Measurements from ENCODE around the gene TGFBR3L.

The TGFBR3L gene

GRCh38 chr19:7920519-7921301, 6.1 kb downstream of the TGFBR3L start:
- DNase-seq (ENCODE audit: low read depth): peak; percentile 98
- TF ChIP-seq, protein P1, sequence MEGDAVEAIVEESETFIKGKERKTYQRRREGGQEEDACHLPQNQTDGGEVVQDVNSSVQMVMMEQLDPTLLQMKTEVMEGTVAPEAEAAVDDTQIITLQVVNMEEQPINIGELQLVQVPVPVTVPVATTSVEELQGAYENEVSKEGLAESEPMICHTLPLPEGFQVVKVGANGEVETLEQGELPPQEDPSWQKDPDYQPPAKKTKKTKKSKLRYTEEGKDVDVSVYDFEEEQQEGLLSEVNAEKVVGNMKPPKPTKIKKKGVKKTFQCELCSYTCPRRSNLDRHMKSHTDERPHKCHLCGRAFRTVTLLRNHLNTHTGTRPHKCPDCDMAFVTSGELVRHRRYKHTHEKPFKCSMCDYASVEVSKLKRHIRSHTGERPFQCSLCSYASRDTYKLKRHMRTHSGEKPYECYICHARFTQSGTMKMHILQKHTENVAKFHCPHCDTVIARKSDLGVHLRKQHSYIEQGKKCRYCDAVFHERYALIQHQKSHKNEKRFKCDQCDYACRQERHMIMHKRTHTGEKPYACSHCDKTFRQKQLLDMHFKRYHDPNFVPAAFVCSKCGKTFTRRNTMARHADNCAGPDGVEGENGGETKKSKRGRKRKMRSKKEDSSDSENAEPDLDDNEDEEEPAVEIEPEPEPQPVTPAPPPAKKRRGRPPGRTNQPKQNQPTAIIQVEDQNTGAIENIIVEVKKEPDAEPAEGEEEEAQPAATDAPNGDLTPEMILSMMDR (conservative IDR thresholded peaks at IDR 0.05; ENCODE audit: low read length): no peak
- H3K4me3 ChIP-seq (ENCODE audit: low read length): peak overlapping the region; percentile 75

DNA sequence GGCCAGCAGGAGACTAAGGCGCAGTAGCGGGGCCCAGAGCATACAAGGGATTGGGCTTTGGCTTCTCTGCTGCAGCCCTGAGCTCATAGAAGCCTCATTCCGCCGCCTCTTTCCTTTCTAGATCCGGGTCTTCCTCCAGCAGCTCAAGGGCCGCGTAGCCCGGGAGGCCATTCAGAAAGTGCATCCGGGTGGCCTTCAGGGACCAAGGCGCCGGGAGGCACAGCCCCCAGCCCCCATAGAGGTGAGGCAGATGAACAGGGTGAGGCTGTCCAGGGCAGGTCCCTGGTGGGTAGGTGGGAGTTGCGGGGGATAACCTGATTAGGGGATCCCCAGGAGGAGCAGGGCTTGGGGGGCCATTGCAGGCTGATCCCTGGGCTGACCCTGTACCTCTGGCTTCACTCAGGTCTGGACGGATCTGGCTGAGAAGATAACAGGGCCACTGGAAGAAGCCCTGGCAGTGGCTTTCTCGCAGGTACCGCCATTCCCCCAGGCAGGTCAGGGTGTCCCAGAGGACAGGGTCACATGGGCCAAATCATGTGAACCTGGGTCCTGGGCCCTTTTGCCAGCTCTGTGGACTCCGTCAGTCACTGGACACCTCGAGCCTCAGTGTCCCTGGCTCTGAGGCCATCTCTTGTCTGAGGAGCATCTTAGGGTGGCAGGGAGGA, 6.8 kb downstream of the TGFBR3L start:
- H3K4me3 ChIP-seq (ENCODE audit: low read length): peak overlapping the region; percentile 75
- TF ChIP-seq, protein P1 (conservative IDR thresholded peaks at IDR 0.05; ENCODE audit: low read length): no peak
- DNase-seq (ENCODE audit: low read depth): no peak

DNA sequence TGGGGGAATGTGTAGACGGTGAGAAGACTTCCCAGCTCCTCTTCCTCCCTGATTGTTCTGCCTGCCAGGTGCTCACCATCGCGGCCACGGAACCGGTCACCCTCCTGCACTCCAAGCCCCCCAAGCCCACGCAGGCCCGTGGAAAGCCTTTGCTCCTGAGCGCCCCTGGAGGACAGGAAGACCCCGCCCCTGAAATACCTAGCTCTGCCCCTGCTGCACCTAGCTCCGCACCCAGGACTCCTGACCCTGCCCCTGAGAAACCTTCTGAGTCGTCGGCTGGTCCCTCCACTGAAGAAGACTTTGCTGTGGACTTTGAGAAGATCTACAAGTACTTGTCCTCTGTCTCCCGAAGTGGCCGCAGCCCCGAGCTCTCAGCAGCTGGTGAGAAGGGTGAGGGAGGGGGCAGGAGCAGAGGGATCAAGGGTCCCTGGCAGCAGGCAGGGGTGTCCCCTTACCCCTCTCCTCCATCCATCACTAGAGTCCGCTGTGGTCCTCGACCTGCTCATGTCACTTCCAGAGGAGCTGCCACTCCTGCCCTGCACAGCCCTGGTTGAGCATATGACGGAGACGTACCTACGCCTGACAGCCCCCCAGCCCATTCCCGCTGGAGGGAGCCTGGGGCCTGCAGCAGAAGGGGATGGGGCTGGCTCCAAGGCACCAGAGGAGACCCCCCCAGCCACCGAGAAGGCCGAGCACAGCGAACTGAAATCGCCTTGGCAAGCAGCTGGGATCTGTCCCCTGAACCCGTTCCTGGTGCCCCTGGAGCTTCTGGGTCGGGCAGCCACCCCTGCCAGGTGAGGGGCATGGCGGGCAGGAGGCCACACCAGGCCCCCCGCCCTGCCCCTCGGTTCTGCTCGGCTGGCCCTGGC, 7.6 kb downstream of the TGFBR3L start:
- TF ChIP-seq, protein P1 (conservative IDR thresholded peaks at IDR 0.05; ENCODE audit: low read length): no peak
- H3K4me3 ChIP-seq (ENCODE audit: low read length): peak overlapping the region; percentile 75; the same call in 1 of the 2 replicates
- DNase-seq (ENCODE audit: low read depth): no peak

DNA sequence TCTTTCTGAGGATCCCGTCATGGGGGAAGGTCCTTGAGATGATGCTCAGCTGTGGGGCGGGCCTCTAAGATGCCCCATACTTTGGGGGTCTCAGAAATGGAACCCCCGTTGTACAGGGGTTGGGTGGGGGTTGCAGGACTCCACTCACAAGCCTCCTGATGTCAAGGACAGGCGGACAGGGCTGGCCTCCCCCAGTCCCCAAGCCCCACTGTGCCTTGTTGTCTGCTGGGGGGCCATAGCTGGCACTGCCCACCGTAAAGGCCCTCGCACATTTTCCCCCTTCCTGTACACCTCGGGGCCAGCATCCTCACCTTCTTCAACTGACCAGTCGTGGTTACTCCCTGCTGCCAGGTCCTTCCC, 8.2 kb downstream of the TGFBR3L start:
- TF ChIP-seq, protein P1 (conservative IDR thresholded peaks at IDR 0.05; ENCODE audit: low read length): no peak
- no peak for DNase-seq (ENCODE audit: low read depth)
- no peak overlapping the region for H3K4me3 ChIP-seq (ENCODE audit: low read length)

GRCh38 chr19:7923295-7924191, 8.9 kb downstream of the TGFBR3L start:
- no peak for DNase-seq (ENCODE audit: low read depth)
- TF ChIP-seq, protein P1 (conservative IDR thresholded peaks at IDR 0.05; ENCODE audit: low read length): no peak
- H3K4me3 ChIP-seq (ENCODE audit: low read length): no peak overlapping the region

GRCh38 chr19:7924241-7924640, 9.6 kb downstream of the TGFBR3L start:
- H3K4me3 ChIP-seq (ENCODE audit: low read length): no peak overlapping the region
- TF ChIP-seq, protein P1 (conservative IDR thresholded peaks at IDR 0.05; ENCODE audit: low read length): no peak
- DNase-seq (ENCODE audit: low read depth): no peak
